ENCODE data around the gene ATP6V0E1. TPM values are rescaled to one million over a fixed set of nuclear protein-coding genes. Genes with fewer than 3 reads are reported as not detected.

The ATP6V0E1 gene
- 95.4 TPM for total RNA-seq

DNA sequence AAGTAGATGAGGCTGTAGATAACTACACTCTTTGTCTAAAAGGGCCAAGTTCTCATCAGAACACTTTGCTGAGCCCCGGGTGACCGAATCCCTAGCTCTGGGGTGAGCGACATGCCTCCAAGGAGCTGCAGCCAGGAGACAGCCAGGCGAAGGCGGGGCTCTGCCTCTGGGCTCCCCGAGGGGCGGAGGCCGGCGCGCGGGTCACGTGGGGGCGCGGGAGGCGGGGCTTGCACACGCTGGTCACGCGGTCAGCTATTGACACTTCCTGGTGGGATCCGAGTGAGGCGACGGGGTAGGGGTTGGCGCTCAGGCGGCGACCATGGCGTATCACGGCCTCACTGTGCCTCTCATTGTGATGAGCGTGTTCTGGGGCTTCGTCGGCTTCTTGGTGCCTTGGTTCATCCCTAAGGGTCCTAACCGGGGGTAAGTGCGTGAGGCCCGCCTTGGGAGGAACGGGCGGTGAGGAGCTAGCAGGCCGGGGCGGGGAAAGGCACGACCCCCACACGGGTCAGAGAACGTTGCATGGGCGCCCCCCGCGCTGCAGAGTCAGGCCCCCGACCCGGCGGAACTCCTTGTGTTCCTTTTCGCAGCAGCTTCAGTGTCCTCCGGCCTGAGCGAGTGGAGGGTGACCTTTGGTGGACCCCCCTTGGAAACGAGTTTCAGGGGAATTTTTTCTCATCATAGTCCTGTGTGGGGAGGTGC is at the start of gene ATP6V0E1:
ATP6V0E1 (plus strand) TSS at position 230 of the 702 bp plus-strand sequence; CDS start at position 320, 90 bp downstream.

GRCh38 chr5:173055983-173056782 is 72.6 kb downstream of the ATP6V0E1 start, which contains the start of gene CREBRF:
Gene CREBRF (plus strand): TSS chr5:173056352. CDS start chr5:173080776, 24,424 bp downstream.

Small RNAs within 50 kb of the gene (small RNA-seq; reads per million reads assigned to genes)
- gene RF00019 (ENCODE audit: low replicate concordance) (not detected), gene SNORA74B (ENCODE audit: low replicate concordance) (20.9 reads per million, percentile 96 among the genes with 10 or more reads in this experiment)

Other genes starting within 250 kb of the ATP6V0E1 start
- 299 TPM for gene DUSP1, start 212.6 kb upstream of the ATP6V0E1 start, total RNA-seq
- 92.4 TPM for gene ERGIC1, start 149.5 kb upstream of the ATP6V0E1 start, total RNA-seq
- 25.2 TPM for gene RPL26L1, start 24.3 kb upstream of the ATP6V0E1 start, total RNA-seq
- gene CREBRF, start 72.6 kb downstream of the ATP6V0E1 start, total RNA-seq = 32.1 TPM
- 9.7 TPM for gene BNIP1, start 160.8 kb downstream of the ATP6V0E1 start, total RNA-seq

All from metanephros (tissue), 2 donors.